ENCODE data around the gene IL17RE. TPM values are rescaled to one million over a fixed set of nuclear protein-coding genes. Genes with fewer than 3 reads are reported as not detected.
A peak's percentile ranks its signal among the peaks of the same experiment; 100 is the strongest.
"Not testable (repeated sequence)": the region's sequence is repeated elsewhere in the genome, so short reads cannot be mapped to it uniquely, and the experiment has no call there.

The IL17RE gene
- total RNA-seq, 1 donor from 2014 or later = 2.8 TPM

DNA sequence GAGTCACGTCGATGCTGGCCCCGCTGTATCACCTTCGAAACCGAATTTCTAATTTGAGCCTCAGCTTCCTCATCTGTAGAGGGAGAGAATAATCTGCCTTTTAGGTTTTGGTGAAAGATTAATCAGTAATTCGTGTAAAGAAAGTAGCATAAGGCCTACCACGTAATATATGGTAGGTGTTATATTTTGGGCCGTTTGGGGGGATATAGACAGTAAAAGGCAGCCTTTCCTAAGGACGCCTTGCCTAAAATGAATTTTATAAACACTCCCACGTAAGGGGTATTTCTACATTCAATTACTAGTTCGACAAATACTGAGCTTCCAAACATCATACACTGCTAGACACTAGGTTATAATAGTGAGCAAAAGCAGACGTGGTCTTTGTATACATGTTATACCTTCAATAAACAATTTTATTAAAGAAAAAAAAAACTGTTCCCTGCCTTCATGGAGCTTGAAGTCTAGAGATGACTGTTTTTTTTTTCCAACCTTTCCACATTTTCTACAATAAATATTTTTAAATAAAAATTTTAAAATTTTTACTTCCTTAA lies 11.5 kb upstream of the IL17RE start:
- Histone ChIP-seq H3K4me3 (ENCODE audit: low read depth, low read length) (peak overlapping the region; percentile 72), H3K36me3 (ENCODE audit: control insufficient read depth, insufficient read depth, low read length) (no peaks in the 10 kb centered on the region), H3K27me3 (ENCODE audit: control insufficient read depth, insufficient read depth, low read length) (no peaks in the 10 kb centered on the region)
- TF ChIP-seq, protein P1, sequence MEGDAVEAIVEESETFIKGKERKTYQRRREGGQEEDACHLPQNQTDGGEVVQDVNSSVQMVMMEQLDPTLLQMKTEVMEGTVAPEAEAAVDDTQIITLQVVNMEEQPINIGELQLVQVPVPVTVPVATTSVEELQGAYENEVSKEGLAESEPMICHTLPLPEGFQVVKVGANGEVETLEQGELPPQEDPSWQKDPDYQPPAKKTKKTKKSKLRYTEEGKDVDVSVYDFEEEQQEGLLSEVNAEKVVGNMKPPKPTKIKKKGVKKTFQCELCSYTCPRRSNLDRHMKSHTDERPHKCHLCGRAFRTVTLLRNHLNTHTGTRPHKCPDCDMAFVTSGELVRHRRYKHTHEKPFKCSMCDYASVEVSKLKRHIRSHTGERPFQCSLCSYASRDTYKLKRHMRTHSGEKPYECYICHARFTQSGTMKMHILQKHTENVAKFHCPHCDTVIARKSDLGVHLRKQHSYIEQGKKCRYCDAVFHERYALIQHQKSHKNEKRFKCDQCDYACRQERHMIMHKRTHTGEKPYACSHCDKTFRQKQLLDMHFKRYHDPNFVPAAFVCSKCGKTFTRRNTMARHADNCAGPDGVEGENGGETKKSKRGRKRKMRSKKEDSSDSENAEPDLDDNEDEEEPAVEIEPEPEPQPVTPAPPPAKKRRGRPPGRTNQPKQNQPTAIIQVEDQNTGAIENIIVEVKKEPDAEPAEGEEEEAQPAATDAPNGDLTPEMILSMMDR (IDR thresholded peaks at IDR 0.05; ENCODE audit: insufficient read depth, low read length, poor library complexity, severe bottlenecking) = no peak
- DNase-seq (ENCODE audit: low read depth) = no peak

DNA sequence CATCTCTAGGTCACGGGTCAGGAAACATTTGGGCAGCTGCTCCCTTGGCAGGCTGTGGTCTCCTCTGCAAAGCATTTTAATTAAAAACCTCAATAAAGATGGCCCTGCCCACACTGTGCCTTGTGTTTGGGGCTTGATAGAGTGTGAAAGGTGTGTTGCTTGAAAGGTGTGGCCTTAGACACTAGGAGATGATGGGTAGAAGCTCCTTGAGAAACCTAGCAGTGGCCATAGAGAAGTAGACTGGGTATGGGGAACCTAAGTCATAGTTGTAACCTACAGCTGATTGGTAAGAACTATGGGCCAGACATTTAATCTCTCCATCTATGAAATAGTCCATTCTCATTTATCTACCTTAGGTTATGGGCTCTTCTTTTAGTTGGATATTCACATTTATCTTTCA lies 8.9 kb upstream of the IL17RE start:
- DNase-seq (ENCODE audit: low read depth) = no peak
- TF ChIP-seq, protein P1 (IDR thresholded peaks at IDR 0.05; ENCODE audit: insufficient read depth, low read length, poor library complexity, severe bottlenecking) = no peak
- H3K36me3 ChIP-seq (ENCODE audit: control insufficient read depth, insufficient read depth, low read length) = no peaks in the 10 kb centered on the region
- no peak overlapping the region for H3K4me3 ChIP-seq (ENCODE audit: low read depth, low read length)
- no peaks in the 10 kb centered on the region for H3K27me3 ChIP-seq (ENCODE audit: control insufficient read depth, insufficient read depth, low read length)

DNA sequence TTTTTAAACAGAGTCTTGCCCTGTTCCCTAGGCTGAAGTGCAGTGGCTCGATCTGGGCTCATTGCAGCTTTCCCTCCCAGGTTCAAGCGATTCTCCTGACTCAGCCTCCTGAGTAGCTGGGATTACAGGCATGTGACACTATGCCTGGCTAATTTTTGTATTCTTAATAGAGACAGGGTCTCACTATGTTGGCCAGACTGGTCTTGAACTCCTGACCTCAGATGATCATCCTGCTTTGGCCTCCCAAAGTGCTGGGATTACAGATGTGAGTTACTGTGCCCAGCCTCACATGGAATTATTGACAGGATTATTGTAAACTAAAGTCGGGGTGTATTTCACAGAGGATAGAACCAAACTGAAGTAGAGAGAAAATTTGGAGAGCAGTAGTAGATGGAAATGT lies 6.9 kb upstream of the IL17RE start:
- H3K36me3 ChIP-seq (ENCODE audit: control insufficient read depth, insufficient read depth, low read length); DNase-seq (ENCODE audit: low read depth); H3K27me3 ChIP-seq (ENCODE audit: control insufficient read depth, insufficient read depth, low read length); H3K4me3 ChIP-seq (ENCODE audit: low read depth, low read length): not testable (repeated sequence)

DNA sequence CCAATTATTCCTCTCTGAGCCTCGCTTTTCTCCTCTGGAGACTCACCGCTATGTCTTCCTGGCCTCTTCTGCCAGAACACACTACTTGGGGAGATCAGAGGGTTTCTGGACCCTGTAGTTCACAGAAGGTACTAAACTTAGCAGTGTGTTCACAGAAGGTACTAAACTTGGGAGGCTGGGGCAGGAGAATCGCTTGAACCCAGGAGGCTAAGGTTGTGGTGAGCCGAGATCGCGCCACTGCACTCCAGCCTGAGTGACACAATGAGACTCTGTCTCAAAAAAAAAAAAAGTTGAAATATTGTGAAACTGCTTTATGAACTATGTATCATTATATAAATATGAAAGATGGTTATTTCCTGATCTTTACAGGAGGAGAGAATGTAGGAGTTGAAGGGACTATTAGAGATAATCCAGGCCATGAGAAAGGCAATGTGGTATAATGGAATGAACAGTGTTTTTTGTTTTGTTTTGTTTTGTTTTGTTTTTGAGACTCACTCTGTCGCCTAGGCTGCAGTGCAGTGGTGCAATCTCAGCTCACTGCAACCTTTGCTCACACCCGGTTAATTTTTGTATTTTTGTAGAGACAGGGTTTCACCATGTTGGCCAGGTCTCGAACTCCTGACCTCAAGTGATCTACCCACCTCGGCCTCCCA lies 5.8 kb upstream of the IL17RE start:
- not testable (repeated sequence) for H3K27me3 ChIP-seq (ENCODE audit: control insufficient read depth, insufficient read depth, low read length); DNase-seq (ENCODE audit: low read depth); H3K36me3 ChIP-seq (ENCODE audit: control insufficient read depth, insufficient read depth, low read length); H3K4me3 ChIP-seq (ENCODE audit: low read depth, low read length)

DNA sequence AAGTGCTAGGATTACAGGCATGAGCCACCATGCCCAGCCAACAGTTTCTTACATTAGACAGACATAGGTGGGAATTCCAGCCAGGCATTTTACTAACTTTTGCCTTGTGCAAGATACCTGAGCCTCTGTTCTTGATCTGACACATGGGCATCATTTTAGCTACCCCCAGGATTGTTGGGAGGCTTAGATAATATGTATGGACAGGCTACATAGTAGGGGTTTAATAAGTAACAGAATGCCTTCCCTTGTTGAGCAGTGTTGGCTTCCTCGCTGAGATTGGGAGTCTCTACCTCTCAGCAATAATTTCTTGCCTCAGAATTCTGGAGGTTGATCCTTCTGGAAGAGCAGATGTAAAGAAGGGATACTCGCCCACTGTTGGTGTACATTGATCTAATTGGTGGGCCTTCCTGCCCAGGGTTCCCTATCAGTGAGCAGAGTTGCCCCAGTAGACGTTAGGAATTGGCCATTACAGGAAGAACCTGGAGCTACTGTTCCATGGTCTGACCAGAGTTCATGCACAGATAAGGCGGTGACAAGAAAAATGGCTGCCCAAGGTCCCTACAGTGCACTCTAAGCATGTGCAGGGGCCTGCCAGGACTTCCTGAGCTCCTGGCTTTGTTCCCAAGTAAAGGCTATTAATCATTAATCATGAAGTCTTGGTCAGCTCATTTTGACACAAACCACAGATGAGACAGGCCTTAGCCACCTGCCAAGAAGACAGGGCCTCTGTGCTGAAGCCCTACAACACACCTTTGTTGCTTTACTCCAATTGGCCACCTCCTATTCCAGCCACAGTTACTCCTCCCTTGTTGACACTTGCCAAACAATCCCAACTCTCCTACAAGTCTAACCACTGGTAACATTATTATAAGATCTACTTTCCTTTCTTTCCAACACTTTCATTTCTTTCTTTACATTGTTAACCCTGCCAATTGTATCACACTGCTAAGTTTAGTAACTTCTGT lies 5.0 kb upstream of the IL17RE start:
- peak; percentile 90 for DNase-seq (ENCODE audit: low read depth)
- H3K36me3 ChIP-seq (ENCODE audit: control insufficient read depth, insufficient read depth, low read length) = no peaks in the 10 kb centered on the region
- H3K4me3 ChIP-seq (ENCODE audit: low read depth, low read length) = no peak overlapping the region
- no peaks in the 10 kb centered on the region for H3K27me3 ChIP-seq (ENCODE audit: control insufficient read depth, insufficient read depth, low read length)
- TF ChIP-seq, protein P1 (IDR thresholded peaks at IDR 0.05; ENCODE audit: insufficient read depth, low read length, poor library complexity, severe bottlenecking) = no peak

DNA sequence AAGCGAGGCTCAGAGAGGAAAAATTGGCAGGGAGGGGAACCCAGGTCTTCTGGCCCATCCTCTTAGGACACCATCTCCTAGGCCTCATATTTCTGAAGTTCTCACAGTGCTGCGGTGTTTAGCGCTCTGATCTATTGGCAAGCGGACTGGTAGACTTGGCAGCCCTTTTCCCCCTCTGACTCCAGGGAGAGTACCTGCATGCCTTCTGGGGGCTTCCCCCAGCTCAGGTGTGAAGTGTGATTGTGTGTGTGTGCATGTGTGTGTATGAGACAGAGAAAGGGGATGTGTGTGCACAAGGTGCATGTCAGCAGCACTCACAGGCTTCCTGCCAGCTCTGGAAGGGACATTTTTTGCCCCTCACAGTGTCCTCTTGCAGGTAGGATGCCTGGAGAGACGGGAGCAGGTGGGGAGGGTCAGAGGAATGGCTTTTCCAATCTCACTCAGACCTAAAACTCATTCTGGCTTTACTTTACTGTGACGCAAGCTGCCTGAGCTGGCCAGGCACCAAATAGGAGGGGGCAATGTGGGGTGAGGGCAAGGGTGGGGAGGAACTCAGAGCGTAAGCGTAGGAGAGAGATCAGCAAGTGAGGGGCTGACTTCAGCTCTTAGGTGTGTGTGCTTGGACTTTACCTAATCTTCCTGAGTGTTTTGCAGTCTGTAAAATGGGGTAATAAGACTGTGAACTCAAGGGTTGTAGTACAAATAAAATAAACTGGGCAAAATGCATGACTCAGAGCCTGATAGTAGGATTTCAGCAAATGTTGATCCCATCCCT lies 4.0 kb upstream of the IL17RE start:
- H3K4me3 ChIP-seq (ENCODE audit: low read depth, low read length) = no peak overlapping the region
- H3K27me3 ChIP-seq (ENCODE audit: control insufficient read depth, insufficient read depth, low read length) = no peaks in the 10 kb centered on the region
- TF ChIP-seq, protein P1 (IDR thresholded peaks at IDR 0.05; ENCODE audit: insufficient read depth, low read length, poor library complexity, severe bottlenecking) = no peak
- H3K36me3 ChIP-seq (ENCODE audit: control insufficient read depth, insufficient read depth, low read length) = no peaks in the 10 kb centered on the region
- no peak for DNase-seq (ENCODE audit: low read depth)

Measured in kidney epithelial cell (primary cell).